DOHH2 (cell line): ENCODE results near the gene MRGPRF.

Experiments used
- CTCF ChIP-seq: fragments of 200-600 bp; sonication (generic); IDR thresholded peaks from one replicate; pipeline ENCODE4 v1.5.1; 2014; ENCODE audit warnings: antibody characterized with exemption, mild to moderate bottlenecking, low read depth, low read length; ENCODE audit not compliant: poor library complexity, severe bottlenecking
- EZH2phosphoT487 ChIP-seq: fragments of 200-600 bp; sonication (generic); IDR thresholded peaks from 2 replicates; pipeline ENCODE4 v1.6.1; 2017; ENCODE audit warnings: borderline replicate concordance, mild to moderate bottlenecking, antibody characterized with exemption, low read length, moderate library complexity, mixed read lengths

GRCh38 chr11:68976095-68976494 lies 37.0 kb downstream of the MRGPRF start:
- TF ChIP-seq CTCF (no peak), EZH2phosphoT487 (no peak)
